EH (cell line): Measurements from ENCODE around the gene ACMSD.

Experiments used
- DNase-seq: peaks from one replicate; pipeline ENCODE4 v3.0.0-alpha.2; 2015; ENCODE audit warnings: low read depth

ACMSD gene

GRCh38 chr2:134949981-134950708 is 111.7 kb downstream of the ACMSD start:
- DNase-seq: no peak

GRCh38 chr2:134950886-134951285 is 112.5 kb downstream of the ACMSD start:
- no peak for DNase-seq
